B cell (primary cell): ENCODE results near the gene TRIM46.

Experiments used
- CTCF ChIP-seq: fragments of 200-600 bp; IDR thresholded peaks from one replicate; pipeline ENCODE4 v1.8.0; 2022; ENCODE audit warnings: antibody characterized with exemption, mild to moderate bottlenecking
- EZH2 ChIP-seq: IDR thresholded peaks from 2 replicates; pipeline ENCODE4 v1.6.1; 2012; ENCODE audit warnings: borderline replicate concordance, low read depth, mild to moderate bottlenecking, moderate library complexity, low read length; ENCODE audit not compliant: insufficient read depth, poor library complexity, severe bottlenecking

GRCh38 chr1:155166471-155167165 lies 7.0 kb upstream of the TRIM46 start:
- TF ChIP-seq CTCF (no peak), EZH2 (no peak)
